Measurements from ENCODE around the gene HEPHL1.

GRCh38 chr11:94131718-94132115, 110.6 kb downstream of the HEPHL1 start:
- no peak for TF ChIP-seq CTCF (IDR thresholded peaks at IDR 0.05)
- no peak for TF ChIP-seq POLR2A (IDR thresholded peaks at IDR 0.05)
